CD4-positive, alpha-beta T cell treated with Interleukin-21 for 1 hour (primary cell): Measurements from ENCODE around the gene MED13L.
"Not testable (repeated sequence)": the region's sequence is repeated elsewhere in the genome, so short reads cannot be mapped to it uniquely, and the experiment has no call there.

Experiments used
- DNase-seq: peaks from one replicate; pipeline ENCODE4 v3.0.0-alpha.2; 2020

MED13L gene

GRCh38 chr12:116245189-116245588 is 32.3 kb downstream of the MED13L start:
- DNase-seq = no peak

- DNase-seq = no peak
These were observed 32.9 kb downstream of the MED13L start for GRCh38 chr12:116244474-116245090.

- DNase-seq = peak; percentile 15
These were observed 33.5 kb downstream of the MED13L start for GRCh38 chr12:116244001-116244400.

GRCh38 chr12:116242740-116243139 is 34.8 kb downstream of the MED13L start:
- no peak for DNase-seq

GRCh38 chr12:116241157-116241759 is 36.2 kb downstream of the MED13L start:
- DNase-seq = no peak

- not testable (repeated sequence) for DNase-seq
These were observed 38.8 kb downstream of the MED13L start for GRCh38 chr12:116238570-116239119.

GRCh38 chr12:116238149-116238548 is 39.3 kb downstream of the MED13L start:
- no peak for DNase-seq

GRCh38 chr12:116236976-116237375 is 40.5 kb downstream of the MED13L start:
- DNase-seq = no peak

GRCh38 chr12:116236148-116236731 is 41.3 kb downstream of the MED13L start:
- DNase-seq = peak; percentile 67

- DNase-seq = not testable (repeated sequence)
These were observed 43.3 kb downstream of the MED13L start for GRCh38 chr12:116234148-116234547.

GRCh38 chr12:116233669-116234068 is 43.8 kb downstream of the MED13L start:
- no peak for DNase-seq

- DNase-seq = no peak
These were observed 49.7 kb downstream of the MED13L start for GRCh38 chr12:116227811-116228210.

- no peak for DNase-seq
These were observed 51.5 kb downstream of the MED13L start for GRCh38 chr12:116226026-116226425.

GRCh38 chr12:116222358-116222757 is 55.1 kb downstream of the MED13L start:
- no peak for DNase-seq

GRCh38 chr12:116220756-116221155 is 56.7 kb downstream of the MED13L start:
- DNase-seq = no peak

GRCh38 chr12:116217045-116217735 is 60.3 kb downstream of the MED13L start:
- DNase-seq = no peak

GRCh38 chr12:116216022-116216756 is 61.3 kb downstream of the MED13L start:
- DNase-seq = no peak

GRCh38 chr12:116215023-116215422 is 62.5 kb downstream of the MED13L start:
- no peak for DNase-seq

- DNase-seq = no peak
These were observed 63.5 kb downstream of the MED13L start for GRCh38 chr12:116213885-116214527.

- DNase-seq = no peak
These were observed 64.5 kb downstream of the MED13L start for GRCh38 chr12:116213014-116213413.

- DNase-seq = no peak
These were observed 66.7 kb downstream of the MED13L start for GRCh38 chr12:116210762-116211161.

GRCh38 chr12:116210131-116210530 is 67.4 kb downstream of the MED13L start:
- no peak for DNase-seq
